OCI-LY7 (cell line): ENCODE results near the gene HEATR3. TPM values are rescaled to one million over a fixed set of nuclear protein-coding genes. Genes with fewer than 3 reads are reported as not detected.

ENCODE experiments used
- BruUV-seq: library from RNA; stranded (reverse); fragments of 400-500 nt; replicated peaks from 2 replicates; lab custom pipeline; 2021; lab: Mats Ljungman, UMichigan
- CTCF ChIA-PET: fragments of 300-600 bp; sonication (Branson Sonifier 250); formaldehyde crosslinking; loops from one replicate; lab custom pipeline; 2022; ENCODE audit warnings: antibody characterized with exemption; ENCODE audit not compliant: unreplicated experiment; lab: Charles Lee
- POLR2A ChIA-PET: fragments of 300-600 bp; sonication (Branson Sonifier 250); formaldehyde crosslinking; loops from one replicate; lab custom pipeline; 2022; ENCODE audit warnings: antibody characterized with exemption; lab: Charles Lee
- DNase-seq: peaks from one replicate; pipeline ENCODE4 v3.0.0-alpha.2; 2015; ENCODE audit warnings: low spot score
- H2AFZ ChIP-seq: fragments of 200-600 bp; sonication (generic), shearing (Covaris generic); 2 replicates; pipeline ENCODE4 v1.6.1; 2014; ENCODE audit warnings: mild to moderate bottlenecking, antibody characterized with exemption, low read length, moderate library complexity
- H3K27ac ChIP-seq: fragments of 200-600 bp; sonication (generic); 2 replicates; pipeline ENCODE4 v1.5.1; 2014; ENCODE audit warnings: mixed run types, low read depth, mild to moderate bottlenecking, moderate library complexity, low read length, inconsistent platforms; ENCODE audit not compliant: poor library complexity, severe bottlenecking
- H3K36me3 ChIP-seq: fragments of 200-600 bp; sonication (generic); 2 replicates; pipeline ENCODE4 v1.6.1; 2014; ENCODE audit warnings: mild to moderate bottlenecking, antibody characterized with exemption, low read length, moderate library complexity, mixed read lengths; ENCODE audit not compliant: insufficient read depth
- H3K4me1 ChIP-seq: fragments of 200-600 bp; sonication (generic); 2 replicates; pipeline ENCODE4 v1.5.1; 2014; ENCODE audit warnings: mild to moderate bottlenecking, low read length; ENCODE audit not compliant: insufficient read depth, poor library complexity, severe bottlenecking
- H3K4me2 ChIP-seq: fragments of 200-600 bp; sonication (generic); 2 replicates; pipeline ENCODE4 v1.6.1; 2014; ENCODE audit warnings: mild to moderate bottlenecking, low read length
- H3K4me3 ChIP-seq: fragments of 200-600 bp; sonication (generic); 2 replicates; pipeline ENCODE4 v1.5.1; 2014; ENCODE audit warnings: mild to moderate bottlenecking, low read depth, low read length; ENCODE audit not compliant: poor library complexity, severe bottlenecking
- H3K79me2 ChIP-seq: fragments of 200-600 bp; sonication (generic); 2 replicates; pipeline ENCODE4 v1.6.1; 2016; ENCODE audit warnings: low read depth, mild to moderate bottlenecking, low read length, moderate library complexity, mixed read lengths; ENCODE audit not compliant: insufficient read depth
- H3K9me2 ChIP-seq: fragments of 200-600 bp; sonication (generic); 2 replicates; pipeline ENCODE4 v1.6.1; 2016; ENCODE audit warnings: mild to moderate bottlenecking, low read length, mixed read lengths; ENCODE audit not compliant: insufficient read depth
- H3K9me3 ChIP-seq: fragments of 200-600 bp; sonication (generic); 2 replicates; pipeline ENCODE4 v1.6.1; 2014; ENCODE audit warnings: mild to moderate bottlenecking, mixed run types, low read length, mixed read lengths
- H4K20me1 ChIP-seq: fragments of 200-600 bp; sonication (generic); 2 replicates; pipeline ENCODE4 v1.6.1; 2014; ENCODE audit warnings: mild to moderate bottlenecking, antibody characterized with exemption, low read length, moderate library complexity, mixed read lengths; ENCODE audit not compliant: insufficient read depth
- EZH2phosphoT487 ChIP-seq: fragments of 200-600 bp; sonication (generic); IDR thresholded peaks from 2 replicates; pipeline ENCODE4 v1.6.1; 2018; ENCODE audit warnings: low read depth, borderline replicate concordance, mild to moderate bottlenecking, mixed run types, antibody characterized with exemption, low read length, moderate library complexity, mixed read lengths
- intact Hi-C: fragments of 100-400 bp; cut with micrococcal nuclease; formaldehyde crosslinking; loops from one replicate; pipeline ENCODE4 v1.10.0; 2022; ENCODE audit not compliant: unreplicated experiment
- total RNA-seq, 2 experiments: library from RNA; depleted of rRNA in 1 of 2; stranded (reverse); fragments of >200 nt in 1 of 2; shearing (Covaris generic) in 1 of 2; gene quantifications; 2 replicates each; pipeline ENCODE4 v1.2.3, GENCODE V29; 2014 to 2022
- TF ChIP-seq, protein P1 (sequence below): fragments of 200-600 bp; sonication (generic); conservative IDR thresholded peaks from 2 replicates; pipeline ENCODE4 v1.5.1; 2014; ENCODE audit warnings: mild to moderate bottlenecking, antibody characterized with exemption, low read length, moderate library complexity, mixed read lengths

The HEATR3 gene
- total RNA-seq, 2 experiments from 2014 or later: 34.2 to 50.6 TPM

DNA sequence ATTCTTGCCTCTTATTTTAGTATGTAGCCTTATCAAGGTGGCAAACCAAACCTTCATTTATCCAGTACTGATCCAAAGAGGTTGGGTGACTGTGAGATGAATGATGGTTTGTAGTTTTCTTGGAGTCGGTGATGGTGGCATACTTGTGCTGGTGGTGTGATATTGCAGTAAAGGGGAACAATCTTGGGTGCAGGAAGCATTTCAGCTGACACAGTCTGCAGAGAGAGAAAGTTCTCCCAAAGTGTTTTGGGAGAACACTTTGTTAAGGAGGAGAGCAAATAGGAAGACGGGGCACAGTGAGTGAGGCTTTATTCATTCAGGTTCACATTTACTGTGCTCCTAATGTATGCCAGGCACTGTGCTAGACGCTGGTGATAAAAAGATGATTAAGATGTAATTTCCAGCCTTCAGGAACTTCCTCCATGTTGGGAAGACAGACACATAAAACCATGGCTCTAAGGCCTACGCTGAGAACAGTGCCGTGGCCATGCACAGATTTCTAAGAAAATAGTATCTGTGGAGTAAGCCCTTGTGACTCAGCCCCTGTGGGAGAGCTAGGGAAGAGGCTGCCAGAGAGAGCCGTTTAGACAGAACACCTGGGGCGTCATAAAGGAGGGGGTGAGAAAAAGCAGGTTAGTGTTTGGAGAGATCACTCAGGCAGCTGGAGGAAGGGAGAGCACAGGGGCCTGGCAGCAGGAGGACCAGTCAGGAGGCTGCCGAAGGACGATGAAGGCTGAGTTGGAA, 13.8 kb downstream of the HEATR3 start:
- Histone ChIP-seq H3K4me1 (no peaks in the 10 kb centered on the region), H2AFZ (no peak overlapping the region), H3K9me3 (no peaks in the 10 kb centered on the region), H3K79me2 (no peaks in the 10 kb centered on the region), H3K4me3 (no peak overlapping the region), H4K20me1 (no peaks in the 10 kb centered on the region), H3K4me2 (no peak overlapping the region), H3K9me2 (no peaks in the 10 kb centered on the region), H3K27ac (no peak overlapping the region), H3K36me3 (peaks cover 88% of the 10 kb centered on the region)
- DNase-seq: no peak
- TF ChIP-seq, protein P1, sequence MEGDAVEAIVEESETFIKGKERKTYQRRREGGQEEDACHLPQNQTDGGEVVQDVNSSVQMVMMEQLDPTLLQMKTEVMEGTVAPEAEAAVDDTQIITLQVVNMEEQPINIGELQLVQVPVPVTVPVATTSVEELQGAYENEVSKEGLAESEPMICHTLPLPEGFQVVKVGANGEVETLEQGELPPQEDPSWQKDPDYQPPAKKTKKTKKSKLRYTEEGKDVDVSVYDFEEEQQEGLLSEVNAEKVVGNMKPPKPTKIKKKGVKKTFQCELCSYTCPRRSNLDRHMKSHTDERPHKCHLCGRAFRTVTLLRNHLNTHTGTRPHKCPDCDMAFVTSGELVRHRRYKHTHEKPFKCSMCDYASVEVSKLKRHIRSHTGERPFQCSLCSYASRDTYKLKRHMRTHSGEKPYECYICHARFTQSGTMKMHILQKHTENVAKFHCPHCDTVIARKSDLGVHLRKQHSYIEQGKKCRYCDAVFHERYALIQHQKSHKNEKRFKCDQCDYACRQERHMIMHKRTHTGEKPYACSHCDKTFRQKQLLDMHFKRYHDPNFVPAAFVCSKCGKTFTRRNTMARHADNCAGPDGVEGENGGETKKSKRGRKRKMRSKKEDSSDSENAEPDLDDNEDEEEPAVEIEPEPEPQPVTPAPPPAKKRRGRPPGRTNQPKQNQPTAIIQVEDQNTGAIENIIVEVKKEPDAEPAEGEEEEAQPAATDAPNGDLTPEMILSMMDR: no peak
- no peak for TF ChIP-seq EZH2phosphoT487
- intact Hi-C loops: loop anchor here (10.0 kb wide), 1 partner anchor 245 kb away; no protein-coding TSS in a partner anchor
- BruUV-seq: no TSS peak
- ChIA-PET POLR2A (interaction anchor here (0.6 to 1.6 kb wide), 2 partner anchors 12 to 29 kb away, joined by 4 read pairs; no protein-coding TSS in a partner anchor), CTCF (no interaction called here)

- CTCF ChIA-PET: no interaction called here
Observed at GRCh38 chr16:50081428-50082018, 15.8 kb downstream of the HEATR3 start.

More at GRCh38 chr16:50081428-50082018, 15.8 kb downstream of the HEATR3 start:
- no peak for DNase-seq
- BruUV-seq: no TSS peak
- Histone ChIP-seq H4K20me1 (no peaks in the 10 kb centered on the region), H3K27ac (no peak overlapping the region), H3K9me3 (no peaks in the 10 kb centered on the region), H2AFZ (no peak overlapping the region), H3K4me2 (no peak overlapping the region), H3K4me1 (no peaks in the 10 kb centered on the region), H3K9me2 (no peaks in the 10 kb centered on the region), H3K36me3 (peaks cover 94% of the 10 kb centered on the region), H3K79me2 (no peaks in the 10 kb centered on the region), H3K4me3 (no peak overlapping the region)
- intact Hi-C loops: no loop called here
- TF ChIP-seq, protein P1: no peak
- no peak for TF ChIP-seq EZH2phosphoT487
- POLR2A ChIA-PET: no interaction called here
